Panc1 (cell line): Measurements from ENCODE around the gene TMED4. TPM values are rescaled to one million over a fixed set of nuclear protein-coding genes. Genes with fewer than 3 reads are reported as not detected.

Experiments used
- ATAC-seq: fragments of 200-7000 bp; cut with Tn5 transposase; 2 replicates; pipeline ENCODE4 v1.9.1; 2020; ENCODE audit warnings: mild to moderate bottlenecking, moderate library complexity
- BruUV-seq: library from RNA; stranded (reverse); fragments of 400-500 nt; replicated peaks from 2 replicates; lab custom pipeline; 2021; lab: Mats Ljungman, UMichigan
- CTCF ChIA-PET: fragments of 300-600 bp; sonication (Branson Sonifier 250); formaldehyde crosslinking; loops from one replicate; lab custom pipeline; 2022; ENCODE audit warnings: antibody characterized with exemption; lab: Charles Lee
- POLR2A ChIA-PET: fragments of 300-600 bp; sonication (Branson Sonifier 250); formaldehyde crosslinking; loops from one replicate; lab custom pipeline; 2022; ENCODE audit warnings: antibody characterized with exemption; lab: Charles Lee
- DNase-seq: peaks from one replicate; pipeline ENCODE4 v3.0.0-alpha.2; 2010; ENCODE audit warnings: low read depth, low spot score
- H3K27ac ChIP-seq: 2 replicates; pipeline ENCODE4 v1.5.1; 2011; ENCODE audit warnings: mild to moderate bottlenecking, low read length, inconsistent platforms
- H3K27me3 ChIP-seq: fragments of 200-500 bp; sonication (Bioruptor generic); 2 replicates; pipeline ENCODE4 v1.6.0; 2014; ENCODE audit warnings: low read length, inconsistent platforms; ENCODE audit not compliant: control insufficient read depth, insufficient read depth
- H3K36me3 ChIP-seq: fragments of 200-500 bp; sonication (Bioruptor generic); 2 replicates; pipeline ENCODE4 v1.5.1; 2014; ENCODE audit warnings: inconsistent platforms, mild to moderate bottlenecking, low read length, moderate library complexity; ENCODE audit not compliant: control insufficient read depth, insufficient read depth
- H3K4me1 ChIP-seq: 2 replicates; pipeline ENCODE4 v1.5.1; 2011; ENCODE audit warnings: inconsistent platforms, mild to moderate bottlenecking, low read length, moderate library complexity; ENCODE audit not compliant: control insufficient read depth, insufficient read depth
- H3K4me3 ChIP-seq, 2 experiments: 2 replicates each; pipeline ENCODE4 v1.5.1; 2011 to 2012; ENCODE audit warnings: low read depth in 2 of 2, low read length in 2 of 2, mild to moderate bottlenecking in 2 of 2, inconsistent platforms in 1 of 2, moderate library complexity in 1 of 2
- H3K9me3 ChIP-seq: fragments of 200-500 bp; sonication (Bioruptor generic); 2 replicates; pipeline ENCODE4 v1.5.1; 2014; ENCODE audit warnings: low read depth, mild to moderate bottlenecking, inconsistent platforms, low read length, moderate library complexity; ENCODE audit not compliant: control insufficient read depth, insufficient read depth
- CTCF ChIP-seq: fragments of 450-650 bp; IDR thresholded peaks from 2 replicates; pipeline ENCODE4 v1.5.1; 2017; ENCODE audit warnings: mild to moderate bottlenecking
- POLR2AphosphoS5 ChIP-seq: IDR thresholded peaks from 2 replicates; pipeline ENCODE4 v1.6.1; 2012; ENCODE audit warnings: mild to moderate bottlenecking, low read depth, low read length, moderate library complexity
- REST ChIP-seq, 2 experiments: IDR thresholded peaks; 2 replicates each; pipeline ENCODE4 v1.6.1; 2011 to 2012; ENCODE audit warnings: low read depth in 2 of 2, control low read depth in 1 of 2, low read length in 1 of 2, mild to moderate bottlenecking in 1 of 2, moderate library complexity in 1 of 2; ENCODE audit not compliant: insufficient read depth in 1 of 2
- SIN3A ChIP-seq: IDR thresholded peaks from 2 replicates; pipeline ENCODE4 v1.6.1; 2012; ENCODE audit warnings: low read depth, mild to moderate bottlenecking, low read length, moderate library complexity, borderline replicate concordance; ENCODE audit not compliant: insufficient read depth
- TCF7L2 ChIP-seq: IDR thresholded peaks from 2 replicates; pipeline ENCODE4 v1.6.1; 2011; ENCODE audit warnings: mild to moderate bottlenecking, low read depth, low read length, inconsistent platforms
- in situ Hi-C: cut with HindIII; loops from 2 replicates; pipeline ENCODE4 v1.10.0; 2016; ENCODE audit warnings: low sequenced_read_pairs, low pct_unique_long_range_greater_than_20kb
- intact Hi-C: fragments of 100-400 bp; cut with micrococcal nuclease; formaldehyde crosslinking; loops from one replicate; pipeline ENCODE4 v1.10.0; 2022; ENCODE audit not compliant: unreplicated experiment
- total RNA-seq: library from RNA; stranded (reverse); gene quantifications from one replicate; pipeline ENCODE4 v1.2.1, GENCODE V29; 2021; ENCODE audit not compliant: unreplicated experiment

The TMED4 gene
- total RNA-seq, 1 experiment from 2014 or later, result 123 TPM

DNA sequence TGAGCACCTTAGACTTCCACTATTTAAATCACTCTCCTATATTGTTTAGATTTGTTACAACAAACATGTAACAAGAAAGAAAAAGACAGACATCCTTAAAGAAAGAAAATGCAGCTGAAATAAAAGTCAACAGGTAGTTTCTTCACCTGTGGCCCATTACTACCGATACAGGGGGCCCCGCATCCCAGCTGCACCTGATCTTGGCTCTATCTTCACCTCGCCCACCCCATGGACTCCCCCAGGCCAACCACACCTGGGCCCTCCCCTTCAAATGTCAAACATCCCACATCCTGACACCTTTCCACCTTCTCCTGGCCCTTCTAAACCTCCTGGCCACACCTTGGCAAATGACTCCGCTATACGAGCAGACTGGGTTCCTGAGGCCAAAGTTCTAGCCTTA is 15.4 kb downstream of the TMED4 start:
- no peaks in the 10 kb centered on the region for H3K9me3 ChIP-seq
- no peak for TF ChIP-seq REST (IDR thresholded peaks at IDR 0.05; ENCODE audit: insufficient read depth in 1 of 2, low read depth in 2 of 2, low read length in 1 of 2)
- no peak for TF ChIP-seq CTCF
- TF ChIP-seq TCF7L2, result no peak
- no peak for TF ChIP-seq SIN3A
- no peak for TF ChIP-seq POLR2AphosphoS5
- intact Hi-C loops, result loop anchor here (10.0 kb wide), 1 partner anchor 322 kb away; no protein-coding TSS in a partner anchor
- DNase-seq, result no peak
- peaks cover 6% of the 10 kb centered on the region; the same call in 1 of the 2 replicates for H3K4me1 ChIP-seq
- in situ Hi-C loops, result no loop called here
- no peak for ATAC-seq
- no TSS peak for BruUV-seq
- CTCF ChIA-PET, result interaction anchor here (0.5 to 1.1 kb wide), 2 partner anchors 12 to 31 kb away, joined by 3 to 4 read pairs; no protein-coding TSS in a partner anchor
- H3K27ac ChIP-seq, result no peak overlapping the region
- H3K27me3 ChIP-seq, result no peaks in the 10 kb centered on the region
- H3K4me3 ChIP-seq, result no peak overlapping the region
- H3K36me3 ChIP-seq, result peaks cover 18% of the 10 kb centered on the region
- POLR2A ChIA-PET, result no interaction called here

DNA sequence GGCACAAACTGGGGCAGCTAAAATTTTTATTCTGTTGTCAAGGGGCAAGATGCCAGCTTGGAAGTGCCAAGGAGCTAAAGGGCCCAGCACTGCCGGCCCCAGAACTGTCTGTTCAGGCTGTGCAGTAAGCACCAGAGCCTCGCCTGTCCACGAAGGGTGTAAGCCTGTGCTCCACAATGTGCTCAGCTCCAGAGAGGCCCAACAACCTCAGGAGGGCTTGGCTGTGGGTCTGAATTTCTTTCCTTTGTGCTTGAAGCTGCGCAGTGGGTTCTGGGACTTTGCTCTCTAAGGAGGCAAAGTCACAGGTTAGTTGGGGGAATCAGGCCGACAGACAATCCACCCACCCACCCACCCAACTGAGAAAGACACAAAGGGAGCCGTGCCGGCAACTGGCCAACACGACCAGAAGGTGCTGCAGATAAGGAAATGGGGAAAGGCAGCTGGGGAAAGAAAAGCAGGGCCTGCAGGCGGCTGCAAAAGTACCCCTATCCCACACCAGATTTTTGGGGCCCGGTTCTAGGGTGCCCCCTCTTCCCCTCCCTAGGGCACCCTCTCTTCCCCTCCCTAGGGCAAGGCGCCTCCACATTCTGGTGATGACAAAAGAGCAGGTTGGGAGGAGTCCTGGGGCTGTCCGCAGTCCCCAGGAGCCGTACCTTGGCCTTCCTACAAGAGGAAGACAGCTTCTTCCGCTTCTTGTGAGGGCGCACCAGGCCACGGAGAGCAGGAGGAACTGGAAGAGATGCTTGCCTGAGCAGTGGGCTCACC is 16.1 kb downstream of the TMED4 start:
- Histone ChIP-seq H3K9me3 (no peaks in the 10 kb centered on the region), H3K27me3 (no peaks in the 10 kb centered on the region), H3K4me3 (no peak overlapping the region), H3K4me1 (peaks cover 6% of the 10 kb centered on the region; the same call in 1 of the 2 replicates), H3K36me3 (peaks cover 17% of the 10 kb centered on the region; the same call in 1 of the 2 replicates), H3K27ac (no peak overlapping the region)
- intact Hi-C loops, result loop anchor here (10.0 kb wide), 1 partner anchor 321 kb away; no protein-coding TSS in a partner anchor
- BruUV-seq, result no TSS peak
- ATAC-seq (peak; percentile 75), DNase-seq (no peak)
- no peak for TF ChIP-seq TCF7L2
- TF ChIP-seq SIN3A, result no peak
- no peak for TF ChIP-seq POLR2AphosphoS5
- no peak for TF ChIP-seq REST (IDR thresholded peaks at IDR 0.05; ENCODE audit: insufficient read depth in 1 of 2, low read depth in 2 of 2, low read length in 1 of 2)
- no peak for TF ChIP-seq CTCF
- in situ Hi-C loops, result no loop called here
- POLR2A ChIA-PET, result no interaction called here
- CTCF ChIA-PET, result interaction anchor here (0.6 to 1.7 kb wide), 5 partner anchors 12 to 325 kb away, joined by 3 to 13 read pairs (median 4); no protein-coding TSS in a partner anchor
